ENCODE data around the gene CCDC90B.
"Not testable (repeated sequence)": the region's sequence is repeated elsewhere in the genome, so short reads cannot be mapped to it uniquely, and the experiment has no call there.

The CCDC90B gene

GRCh38 chr11:83285771-83286528, at the start of gene CCDC90B:
TSS of gene CCDC90B (minus strand) at chr11:83286367. CDS start at chr11:83285972, 395 bp downstream.
- H3K9me3 Mint-ChIP-seq: no peaks in the 10 kb centered on the region
- peaks cover 21% of the 10 kb centered on the region for H3K36me3 Mint-ChIP-seq
- peak; percentile 97 for DNase-seq
- peak within 1 kb of the TSS; percentile 91 for H3K4me3 Mint-ChIP-seq
- CTCF ChIA-PET: no interaction called here
- no peaks in the 10 kb centered on the region for H3K27me3 Mint-ChIP-seq
- H3K27ac Mint-ChIP-seq: peak within 1 kb of the TSS; percentile 98
- peaks cover 39% of the 10 kb centered on the region for H3K4me1 Mint-ChIP-seq

GRCh38 chr11:83335446-83336070, 49.4 kb upstream of the CCDC90B start:
- CTCF ChIA-PET: no interaction called here
- no peaks in the 10 kb centered on the region for H3K36me3 Mint-ChIP-seq
- no peaks in the 10 kb centered on the region for H3K27me3 Mint-ChIP-seq
- no peaks in the 10 kb centered on the region for H3K9me3 Mint-ChIP-seq
- H3K4me3 Mint-ChIP-seq: no peak overlapping the region
- DNase-seq: no peak
- H3K4me1 Mint-ChIP-seq: no peaks in the 10 kb centered on the region
- no peak overlapping the region for H3K27ac Mint-ChIP-seq

GRCh38 chr11:83330303-83330702, 44.1 kb upstream of the CCDC90B start:
- H3K9me3 Mint-ChIP-seq: no peaks in the 10 kb centered on the region
- H3K4me1 Mint-ChIP-seq: no peaks in the 10 kb centered on the region
- H3K27me3 Mint-ChIP-seq: no peaks in the 10 kb centered on the region
- H3K4me3 Mint-ChIP-seq: no peak overlapping the region
- H3K36me3 Mint-ChIP-seq: no peaks in the 10 kb centered on the region
- no peak overlapping the region for H3K27ac Mint-ChIP-seq
- DNase-seq: no peak
- CTCF ChIA-PET: no interaction called here

- no peaks in the 10 kb centered on the region for H3K9me3 Mint-ChIP-seq
- no peaks in the 10 kb centered on the region for H3K4me1 Mint-ChIP-seq
- no peaks in the 10 kb centered on the region for H3K36me3 Mint-ChIP-seq
- CTCF ChIA-PET: no interaction called here
- H3K4me3 Mint-ChIP-seq: no peak overlapping the region
- no peak overlapping the region for H3K27ac Mint-ChIP-seq
- peaks cover 4% of the 10 kb centered on the region for H3K27me3 Mint-ChIP-seq
- DNase-seq: no peak
These were observed 40.2 kb upstream of the CCDC90B start for GRCh38 chr11:83326326-83326725.

- H3K4me3 Mint-ChIP-seq: no peak overlapping the region
- H3K9me3 Mint-ChIP-seq: no peaks in the 10 kb centered on the region
- H3K36me3 Mint-ChIP-seq: no peaks in the 10 kb centered on the region
- H3K4me1 Mint-ChIP-seq: no peaks in the 10 kb centered on the region
- no peak overlapping the region for H3K27ac Mint-ChIP-seq
- DNase-seq: no peak
- peaks cover 4% of the 10 kb centered on the region for H3K27me3 Mint-ChIP-seq
- CTCF ChIA-PET: no interaction called here
These were observed 33.2 kb upstream of the CCDC90B start for GRCh38 chr11:83319346-83319745.

- CTCF ChIA-PET: no interaction called here
- H3K27ac Mint-ChIP-seq: no peak overlapping the region
- no peak overlapping the region for H3K4me3 Mint-ChIP-seq
- H3K27me3 Mint-ChIP-seq: peaks cover 4% of the 10 kb centered on the region
- DNase-seq: no peak
- no peaks in the 10 kb centered on the region for H3K36me3 Mint-ChIP-seq
- H3K9me3 Mint-ChIP-seq: no peaks in the 10 kb centered on the region
- no peaks in the 10 kb centered on the region for H3K4me1 Mint-ChIP-seq
These were observed 32.8 kb upstream of the CCDC90B start for GRCh38 chr11:83318931-83319330.

GRCh38 chr11:83317757-83318690, 31.9 kb upstream of the CCDC90B start:
- H3K27ac Mint-ChIP-seq: no peak overlapping the region
- no peaks in the 10 kb centered on the region for H3K27me3 Mint-ChIP-seq
- no peak overlapping the region for H3K4me3 Mint-ChIP-seq
- no peaks in the 10 kb centered on the region for H3K4me1 Mint-ChIP-seq
- CTCF ChIA-PET: interaction anchor here (1.0 kb wide), 1 partner anchor 25 kb away, joined by 3 read pairs; no protein-coding TSS in a partner anchor
- no peak for DNase-seq
- no peaks in the 10 kb centered on the region for H3K36me3 Mint-ChIP-seq
- no peaks in the 10 kb centered on the region for H3K9me3 Mint-ChIP-seq

GRCh38 chr11:83316897-83317268, 30.7 kb upstream of the CCDC90B start:
- H3K27me3 Mint-ChIP-seq, CTCF ChIA-PET, H3K4me1 Mint-ChIP-seq, DNase-seq, H3K36me3 Mint-ChIP-seq, H3K4me3 Mint-ChIP-seq, H3K27ac Mint-ChIP-seq, H3K9me3 Mint-ChIP-seq: not testable (repeated sequence)

GRCh38 chr11:83316143-83316896, 30.2 kb upstream of the CCDC90B start:
- H3K27ac Mint-ChIP-seq, CTCF ChIA-PET, H3K4me1 Mint-ChIP-seq, H3K4me3 Mint-ChIP-seq, H3K9me3 Mint-ChIP-seq, H3K36me3 Mint-ChIP-seq, DNase-seq: not testable (repeated sequence)
- H3K27me3 Mint-ChIP-seq: peaks cover 12% of the 10 kb centered on the region

GRCh38 chr11:83312430-83312829, 26.3 kb upstream of the CCDC90B start:
- H3K27ac Mint-ChIP-seq: no peak overlapping the region
- DNase-seq: no peak
- no peaks in the 10 kb centered on the region for H3K9me3 Mint-ChIP-seq
- peaks cover 18% of the 10 kb centered on the region for H3K27me3 Mint-ChIP-seq
- no peaks in the 10 kb centered on the region for H3K36me3 Mint-ChIP-seq
- H3K4me3 Mint-ChIP-seq: no peak overlapping the region
- no peaks in the 10 kb centered on the region for H3K4me1 Mint-ChIP-seq
- CTCF ChIA-PET: no interaction called here

- CTCF ChIA-PET: no interaction called here
- H3K4me3 Mint-ChIP-seq: no peak overlapping the region
- no peak overlapping the region for H3K27ac Mint-ChIP-seq
- H3K36me3 Mint-ChIP-seq: no peaks in the 10 kb centered on the region
- no peaks in the 10 kb centered on the region for H3K4me1 Mint-ChIP-seq
- DNase-seq: no peak
- no peaks in the 10 kb centered on the region for H3K9me3 Mint-ChIP-seq
- H3K27me3 Mint-ChIP-seq: peaks cover 18% of the 10 kb centered on the region
These were observed 25.5 kb upstream of the CCDC90B start for GRCh38 chr11:83311701-83312100.

- no peaks in the 10 kb centered on the region for H3K4me1 Mint-ChIP-seq
- no peak for DNase-seq
- no peak overlapping the region for H3K4me3 Mint-ChIP-seq
- peaks cover 18% of the 10 kb centered on the region for H3K27me3 Mint-ChIP-seq
- no peaks in the 10 kb centered on the region for H3K9me3 Mint-ChIP-seq
- H3K27ac Mint-ChIP-seq: no peak overlapping the region
- H3K36me3 Mint-ChIP-seq: no peaks in the 10 kb centered on the region
- CTCF ChIA-PET: interaction anchor here (1.4 kb wide), 1 partner anchor 18 kb away, joined by 9 read pairs; no protein-coding TSS in a partner anchor
These were observed 24.6 kb upstream of the CCDC90B start for GRCh38 chr11:83310718-83311117.

- peaks cover 22% of the 10 kb centered on the region for H3K27me3 Mint-ChIP-seq
- H3K27ac Mint-ChIP-seq, H3K36me3 Mint-ChIP-seq, H3K4me3 Mint-ChIP-seq, H3K9me3 Mint-ChIP-seq, H3K4me1 Mint-ChIP-seq, DNase-seq: not testable (repeated sequence)
- CTCF ChIA-PET: interaction anchor here (0.6 to 1.4 kb wide), 3 partner anchors 73 to 507 kb away, joined by 3 to 5 read pairs (median 3); no protein-coding TSS in a partner anchor
These were observed 22.4 kb upstream of the CCDC90B start for GRCh38 chr11:83308536-83308935.
